ENCODE results near the gene ACCSL. TPM values are rescaled to one million over a fixed set of nuclear protein-coding genes. Genes with fewer than 3 reads are reported as not detected.

ACCSL gene
- polyA plus RNA-seq, 1 of the 3 experiments (the other 2 are of a cell fraction): not detected

DNA sequence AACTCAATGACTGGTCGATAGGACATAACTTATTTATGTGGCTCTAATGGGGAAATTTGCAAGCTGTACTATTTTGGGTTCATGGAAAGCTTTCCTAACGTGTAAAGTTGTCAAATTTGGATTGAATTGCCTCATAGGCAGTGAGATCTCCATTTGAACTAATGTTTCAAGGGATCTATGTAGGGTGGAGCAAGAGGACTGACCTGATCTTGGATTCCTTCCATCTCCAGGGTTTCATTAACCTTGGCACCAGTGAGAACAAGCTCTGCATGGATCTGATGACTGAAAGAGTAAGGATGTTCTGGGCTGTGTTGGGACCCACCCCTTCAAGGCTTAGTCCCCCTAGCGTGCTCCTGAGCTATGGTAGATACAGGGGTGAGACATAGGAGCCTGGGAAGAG lies 2.1 kb downstream of the ACCSL start (continued):
- TF ChIP-seq, protein P1, sequence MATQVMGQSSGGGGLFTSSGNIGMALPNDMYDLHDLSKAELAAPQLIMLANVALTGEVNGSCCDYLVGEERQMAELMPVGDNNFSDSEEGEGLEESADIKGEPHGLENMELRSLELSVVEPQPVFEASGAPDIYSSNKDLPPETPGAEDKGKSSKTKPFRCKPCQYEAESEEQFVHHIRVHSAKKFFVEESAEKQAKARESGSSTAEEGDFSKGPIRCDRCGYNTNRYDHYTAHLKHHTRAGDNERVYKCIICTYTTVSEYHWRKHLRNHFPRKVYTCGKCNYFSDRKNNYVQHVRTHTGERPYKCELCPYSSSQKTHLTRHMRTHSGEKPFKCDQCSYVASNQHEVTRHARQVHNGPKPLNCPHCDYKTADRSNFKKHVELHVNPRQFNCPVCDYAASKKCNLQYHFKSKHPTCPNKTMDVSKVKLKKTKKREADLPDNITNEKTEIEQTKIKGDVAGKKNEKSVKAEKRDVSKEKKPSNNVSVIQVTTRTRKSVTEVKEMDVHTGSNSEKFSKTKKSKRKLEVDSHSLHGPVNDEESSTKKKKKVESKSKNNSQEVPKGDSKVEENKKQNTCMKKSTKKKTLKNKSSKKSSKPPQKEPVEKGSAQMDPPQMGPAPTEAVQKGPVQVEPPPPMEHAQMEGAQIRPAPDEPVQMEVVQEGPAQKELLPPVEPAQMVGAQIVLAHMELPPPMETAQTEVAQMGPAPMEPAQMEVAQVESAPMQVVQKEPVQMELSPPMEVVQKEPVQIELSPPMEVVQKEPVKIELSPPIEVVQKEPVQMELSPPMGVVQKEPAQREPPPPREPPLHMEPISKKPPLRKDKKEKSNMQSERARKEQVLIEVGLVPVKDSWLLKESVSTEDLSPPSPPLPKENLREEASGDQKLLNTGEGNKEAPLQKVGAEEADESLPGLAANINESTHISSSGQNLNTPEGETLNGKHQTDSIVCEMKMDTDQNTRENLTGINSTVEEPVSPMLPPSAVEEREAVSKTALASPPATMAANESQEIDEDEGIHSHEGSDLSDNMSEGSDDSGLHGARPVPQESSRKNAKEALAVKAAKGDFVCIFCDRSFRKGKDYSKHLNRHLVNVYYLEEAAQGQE (IDR thresholded peaks at IDR 0.05; ENCODE audit: low read depth, low read length): no peak
- TF ChIP-seq, protein P2, sequence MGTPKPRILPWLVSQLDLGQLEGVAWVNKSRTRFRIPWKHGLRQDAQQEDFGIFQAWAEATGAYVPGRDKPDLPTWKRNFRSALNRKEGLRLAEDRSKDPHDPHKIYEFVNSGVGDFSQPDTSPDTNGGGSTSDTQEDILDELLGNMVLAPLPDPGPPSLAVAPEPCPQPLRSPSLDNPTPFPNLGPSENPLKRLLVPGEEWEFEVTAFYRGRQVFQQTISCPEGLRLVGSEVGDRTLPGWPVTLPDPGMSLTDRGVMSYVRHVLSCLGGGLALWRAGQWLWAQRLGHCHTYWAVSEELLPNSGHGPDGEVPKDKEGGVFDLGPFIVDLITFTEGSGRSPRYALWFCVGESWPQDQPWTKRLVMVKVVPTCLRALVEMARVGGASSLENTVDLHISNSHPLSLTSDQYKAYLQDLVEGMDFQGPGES (IDR thresholded peaks at IDR 0.05; ENCODE audit: low read depth, low read length): no peak
- TF ChIP-seq NFIC (IDR thresholded peaks at IDR 0.05; ENCODE audit: borderline replicate concordance) (no peak), SIN3A (IDR thresholded peaks at IDR 0.05; ENCODE audit: borderline replicate concordance, low read depth, low read length) (no peak), MEF2A (IDR thresholded peaks at IDR 0.05; ENCODE audit: borderline replicate concordance, low read depth) (no peak), RCOR1 (IDR thresholded peaks at IDR 0.05; ENCODE audit: low read length) (no peak), FOSL2 (IDR thresholded peaks at IDR 0.05; ENCODE audit: borderline replicate concordance, low read depth) (no peak), GATA2 (CRISPR knock-in tag; IDR thresholded peaks at IDR 0.05) (no peak)

DNA sequence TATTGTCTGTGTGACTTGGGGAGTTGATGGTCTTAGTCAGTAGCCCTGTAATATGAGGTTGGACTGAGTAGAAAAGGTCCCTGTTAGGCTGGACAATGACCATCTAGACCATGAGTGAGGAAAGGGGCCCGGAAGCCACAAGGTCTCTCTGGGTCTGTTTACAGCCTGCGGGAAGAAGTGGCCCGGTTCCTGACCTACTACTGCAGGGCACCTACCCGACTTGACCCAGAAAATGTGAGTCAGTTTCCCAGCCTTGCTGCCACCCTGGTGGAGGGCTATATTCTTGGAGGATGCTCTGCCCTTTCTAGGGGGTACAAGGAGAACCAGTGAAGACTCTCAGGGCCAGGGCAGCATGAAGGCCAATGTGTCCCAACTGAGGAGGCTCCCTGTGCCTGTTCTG lies 3.4 kb downstream of the ACCSL start:
- no peaks in the 10 kb centered on the region for H3K9me2 ChIP-seq
- no peaks in the 10 kb centered on the region for H3K36me3 ChIP-seq (replicated peaks in 1 of 2; ENCODE audit: control insufficient read depth in 1 of 2, insufficient read depth in 2 of 2, low read length in 1 of 2)
- no peak overlapping the region for H2AFZ ChIP-seq (ENCODE audit: low read depth)
- H4K20me1 ChIP-seq (ENCODE audit: insufficient read depth): no peaks in the 10 kb centered on the region
- H3K9me3 ChIP-seq: no peaks in the 10 kb centered on the region
- no peak for DNase-seq
- CTCF ChIA-PET: no interaction called here
- H3K27ac ChIP-seq (ENCODE audit: low read depth in 2 of 2, low read length in 1 of 2): no peak overlapping the region
- POLR2A ChIA-PET: no interaction called here
- no peaks in the 10 kb centered on the region for H3K79me2 ChIP-seq (ENCODE audit: insufficient read depth)
- no peak overlapping the region for H3K4me2 ChIP-seq
- TF ChIP-seq EZH2phosphoT487 (IDR thresholded peaks at IDR 0.05; ENCODE audit: borderline replicate concordance, low read depth): no peak
- TF ChIP-seq, protein P3, sequence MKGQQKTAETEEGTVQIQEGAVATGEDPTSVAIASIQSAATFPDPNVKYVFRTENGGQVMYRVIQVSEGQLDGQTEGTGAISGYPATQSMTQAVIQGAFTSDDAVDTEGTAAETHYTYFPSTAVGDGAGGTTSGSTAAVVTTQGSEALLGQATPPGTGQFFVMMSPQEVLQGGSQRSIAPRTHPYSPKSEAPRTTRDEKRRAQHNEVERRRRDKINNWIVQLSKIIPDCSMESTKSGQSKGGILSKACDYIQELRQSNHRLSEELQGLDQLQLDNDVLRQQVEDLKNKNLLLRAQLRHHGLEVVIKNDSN (IDR thresholded peaks at IDR 0.05; ENCODE audit: borderline replicate concordance, low read depth): no peak
- TF ChIP-seq, protein P4, sequence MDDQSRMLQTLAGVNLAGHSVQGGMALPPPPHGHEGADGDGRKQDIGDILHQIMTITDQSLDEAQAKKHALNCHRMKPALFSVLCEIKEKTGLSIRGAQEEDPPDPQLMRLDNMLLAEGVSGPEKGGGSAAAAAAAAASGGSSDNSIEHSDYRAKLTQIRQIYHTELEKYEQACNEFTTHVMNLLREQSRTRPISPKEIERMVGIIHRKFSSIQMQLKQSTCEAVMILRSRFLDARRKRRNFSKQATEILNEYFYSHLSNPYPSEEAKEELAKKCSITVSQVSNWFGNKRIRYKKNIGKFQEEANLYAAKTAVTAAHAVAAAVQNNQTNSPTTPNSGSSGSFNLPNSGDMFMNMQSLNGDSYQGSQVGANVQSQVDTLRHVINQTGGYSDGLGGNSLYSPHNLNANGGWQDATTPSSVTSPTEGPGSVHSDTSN (IDR thresholded peaks at IDR 0.05): no peak
- TF ChIP-seq YY1 (IDR thresholded peaks at IDR 0.05; ENCODE audit: low read depth): no peak
- TF ChIP-seq, protein P5, sequence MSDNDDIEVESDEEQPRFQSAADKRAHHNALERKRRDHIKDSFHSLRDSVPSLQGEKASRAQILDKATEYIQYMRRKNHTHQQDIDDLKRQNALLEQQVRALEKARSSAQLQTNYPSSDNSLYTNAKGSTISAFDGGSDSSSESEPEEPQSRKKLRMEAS (IDR thresholded peaks at IDR 0.05; ENCODE audit: low read depth): no peak
- no peak for TF ChIP-seq GATA2 (CRISPR knock-in tag; IDR thresholded peaks at IDR 0.05)
- no peak for TF ChIP-seq SMC3 (IDR thresholded peaks at IDR 0.05; ENCODE audit: low read depth, low read length)
- no peak for TF ChIP-seq TCF12 (IDR thresholded peaks at IDR 0.05)
- 17% methylated on average over 1 of the region's 4 CpGs for WGBS (ENCODE audit: low lambda C conversion rate)
- H3K27me3 ChIP-seq (ENCODE audit: insufficient read depth): no peaks in the 10 kb centered on the region; the same call in 1 of the 2 replicates
- H3K4me1 ChIP-seq (ENCODE audit: control insufficient read depth in 1 of 2, insufficient read depth in 2 of 2, low read depth in 1 of 2, low read length in 1 of 2): no peaks in the 10 kb centered on the region
- H3K4me3 ChIP-seq (ENCODE audit: low read depth in 2 of 2, low read length in 1 of 2): no peak overlapping the region
- H3F3A ChIP-seq (replicated peaks; ENCODE audit: insufficient read depth): no peaks in the 10 kb centered on the region
- H3K9ac ChIP-seq: no peak overlapping the region
